ENCODE measurements around the gene TPBGL.

DNA sequence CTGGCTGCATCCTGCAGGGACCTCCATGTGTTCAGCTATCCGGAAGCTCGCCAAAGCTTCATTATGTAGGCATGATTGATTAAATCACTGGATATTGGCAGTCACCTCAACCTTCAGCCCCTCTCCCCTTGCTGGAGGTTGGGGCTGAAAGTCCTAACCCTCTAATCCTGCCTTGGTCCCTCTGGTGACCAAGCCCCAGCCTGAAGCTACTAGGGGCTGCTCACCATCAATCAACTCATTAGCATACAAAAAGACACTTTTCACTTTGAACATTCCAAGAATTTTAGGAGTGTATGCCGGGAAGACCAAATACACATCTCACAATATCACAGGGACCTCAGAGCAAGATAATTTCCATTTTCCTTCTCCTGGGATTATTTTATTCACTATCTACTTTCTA lies 38.8 kb upstream of the TPBGL start:
- no peak for TF ChIP-seq GATA2 (IDR thresholded peaks at IDR 0.05; ENCODE audit: low read depth, low read length)
- TF ChIP-seq GATA3 (IDR thresholded peaks at IDR 0.05; ENCODE audit: low read depth, low read length), result no peak

All from SH-SY5Y (cell line).